Activated T-cell treated with anti-CD3 and anti-CD28 coated beads, Interleukin-2, amount 50 U/mL, for 4 hours (primary cell): ENCODE results near the gene LDLRAD3. TPM values are rescaled to one million over a fixed set of nuclear protein-coding genes. Genes with fewer than 3 reads are reported as not detected.

Source experiments
- ATAC-seq, 2 donors: fragments of 200-7000 bp; cut with Tn5 transposase; one replicate each; pipeline ENCODE4 v1.10.0; 2021
- DNase-seq: peaks from one replicate; pipeline ENCODE4 v3.0.0-alpha.2; 2020
- H3K27me3 Mint-ChIP-seq: one replicate; pipeline ENCODE4 v1.8.0; 2021; ENCODE audit warnings: low read depth, mixed read lengths
- H3K36me3 Mint-ChIP-seq: one replicate; pipeline ENCODE4 v1.8.0; 2022; ENCODE audit warnings: mixed read lengths; ENCODE audit not compliant: insufficient read depth
- H3K4me1 Mint-ChIP-seq: one replicate; pipeline ENCODE4 v1.8.0; 2021; ENCODE audit warnings: low read depth, mixed read lengths
- H3K4me3 Mint-ChIP-seq: one replicate; pipeline ENCODE4 v1.8.0; 2021; ENCODE audit warnings: mild to moderate bottlenecking, moderate library complexity, mixed read lengths
- H3K9me3 Mint-ChIP-seq: one replicate; pipeline ENCODE4 v1.8.0; 2021; ENCODE audit warnings: mixed read lengths
- total RNA-seq, 3 donors: library from RNA; stranded (reverse); gene quantifications; one replicate each; pipeline ENCODE4 v1.2.1, GENCODE V29; 2021

LDLRAD3 gene
- total RNA-seq, 3 donors from 2014 or later: 0.29 to 0.76 (median 0.71) TPM

- no peak for DNase-seq
- no peak for ATAC-seq
- H3K4me3 Mint-ChIP-seq: no peak overlapping the region
- H3K4me1 Mint-ChIP-seq: no peaks in the 10 kb centered on the region
- no peaks in the 10 kb centered on the region for H3K9me3 Mint-ChIP-seq
- no peaks in the 10 kb centered on the region for H3K36me3 Mint-ChIP-seq
- H3K27me3 Mint-ChIP-seq: peaks cover 42% of the 10 kb centered on the region
Observed at GRCh38 chr11:36094164-36094563, 150.3 kb downstream of the LDLRAD3 start.

GRCh38 chr11:36095716-36096115, 151.9 kb downstream of the LDLRAD3 start:
- no peaks in the 10 kb centered on the region for H3K4me1 Mint-ChIP-seq
- H3K9me3 Mint-ChIP-seq: no peaks in the 10 kb centered on the region
- no peak overlapping the region for H3K4me3 Mint-ChIP-seq
- H3K36me3 Mint-ChIP-seq: no peaks in the 10 kb centered on the region
- ATAC-seq (no peak), DNase-seq (no peak)
- H3K27me3 Mint-ChIP-seq: peaks cover 34% of the 10 kb centered on the region

- no peaks in the 10 kb centered on the region for H3K9me3 Mint-ChIP-seq
- H3K36me3 Mint-ChIP-seq: no peaks in the 10 kb centered on the region
- no peak overlapping the region for H3K4me3 Mint-ChIP-seq
- peaks cover 25% of the 10 kb centered on the region for H3K27me3 Mint-ChIP-seq
- no peaks in the 10 kb centered on the region for H3K4me1 Mint-ChIP-seq
- DNase-seq: no peak
- ATAC-seq: no peak
Observed at GRCh38 chr11:36097219-36097650, 153.4 kb downstream of the LDLRAD3 start.

- ATAC-seq (no peak), DNase-seq (no peak)
- Mint-ChIP-seq H3K9me3 (no peaks in the 10 kb centered on the region), H3K4me1 (no peaks in the 10 kb centered on the region), H3K27me3 (peaks cover 20% of the 10 kb centered on the region), H3K36me3 (no peaks in the 10 kb centered on the region), H3K4me3 (no peak overlapping the region)
Observed at GRCh38 chr11:36098087-36098486, 154.2 kb downstream of the LDLRAD3 start.

- no peaks in the 10 kb centered on the region for H3K4me1 Mint-ChIP-seq
- DNase-seq (no peak), ATAC-seq (no peak)
- H3K27me3 Mint-ChIP-seq: peaks cover 14% of the 10 kb centered on the region
- no peak overlapping the region for H3K4me3 Mint-ChIP-seq
- H3K9me3 Mint-ChIP-seq: no peaks in the 10 kb centered on the region
- H3K36me3 Mint-ChIP-seq: no peaks in the 10 kb centered on the region
Observed at GRCh38 chr11:36098853-36099375, 155.1 kb downstream of the LDLRAD3 start.

GRCh38 chr11:36101466-36101865, 157.6 kb downstream of the LDLRAD3 start:
- Mint-ChIP-seq H3K4me3 (no peak overlapping the region), H3K9me3 (no peaks in the 10 kb centered on the region), H3K36me3 (no peaks in the 10 kb centered on the region), H3K4me1 (no peaks in the 10 kb centered on the region), H3K27me3 (peaks cover 9% of the 10 kb centered on the region)
- no peak for ATAC-seq
- no peak for DNase-seq

GRCh38 chr11:36102868-36103267, 159.0 kb downstream of the LDLRAD3 start:
- Mint-ChIP-seq H3K4me3 (no peak overlapping the region), H3K9me3 (no peaks in the 10 kb centered on the region), H3K36me3 (no peaks in the 10 kb centered on the region), H3K27me3 (peaks cover 2% of the 10 kb centered on the region), H3K4me1 (no peaks in the 10 kb centered on the region)
- DNase-seq (no peak), ATAC-seq (no peak)

- DNase-seq: no peak
- Mint-ChIP-seq H3K4me1 (no peaks in the 10 kb centered on the region), H3K27me3 (peaks cover 5% of the 10 kb centered on the region), H3K9me3 (no peaks in the 10 kb centered on the region), H3K36me3 (no peaks in the 10 kb centered on the region), H3K4me3 (no peak overlapping the region)
- ATAC-seq: no peak
Observed at GRCh38 chr11:36103933-36104530, 160.2 kb downstream of the LDLRAD3 start.

- Mint-ChIP-seq H3K9me3 (no peaks in the 10 kb centered on the region), H3K27me3 (peaks cover 5% of the 10 kb centered on the region), H3K36me3 (no peaks in the 10 kb centered on the region), H3K4me3 (no peak overlapping the region), H3K4me1 (no peaks in the 10 kb centered on the region)
- ATAC-seq: no peak
- DNase-seq: no peak
Observed at GRCh38 chr11:36104660-36104992, 160.8 kb downstream of the LDLRAD3 start.

- H3K27me3 Mint-ChIP-seq: peaks cover 5% of the 10 kb centered on the region
- no peak for DNase-seq
- no peak overlapping the region for H3K4me3 Mint-ChIP-seq
- H3K4me1 Mint-ChIP-seq: no peaks in the 10 kb centered on the region
- H3K36me3 Mint-ChIP-seq: no peaks in the 10 kb centered on the region
- no peak for ATAC-seq
- H3K9me3 Mint-ChIP-seq: no peaks in the 10 kb centered on the region
Observed at GRCh38 chr11:36105743-36106581, 162.1 kb downstream of the LDLRAD3 start.

GRCh38 chr11:36107547-36107946, 163.7 kb downstream of the LDLRAD3 start:
- H3K4me1 Mint-ChIP-seq: no peaks in the 10 kb centered on the region
- no peak for DNase-seq
- H3K27me3 Mint-ChIP-seq: peaks cover 3% of the 10 kb centered on the region
- H3K4me3 Mint-ChIP-seq: no peak overlapping the region
- ATAC-seq: no peak
- H3K36me3 Mint-ChIP-seq: no peaks in the 10 kb centered on the region
- H3K9me3 Mint-ChIP-seq: peaks cover 2% of the 10 kb centered on the region

GRCh38 chr11:36108881-36109589, 165.2 kb downstream of the LDLRAD3 start:
- DNase-seq: no peak
- H3K4me3 Mint-ChIP-seq: no peak overlapping the region
- H3K36me3 Mint-ChIP-seq: no peaks in the 10 kb centered on the region
- H3K9me3 Mint-ChIP-seq: peaks cover 7% of the 10 kb centered on the region
- H3K4me1 Mint-ChIP-seq: no peaks in the 10 kb centered on the region
- H3K27me3 Mint-ChIP-seq: peaks cover 3% of the 10 kb centered on the region
- no peak for ATAC-seq

GRCh38 chr11:36109590-36109849, 165.7 kb downstream of the LDLRAD3 start:
- Mint-ChIP-seq H3K4me1 (no peaks in the 10 kb centered on the region), H3K9me3 (peaks cover 7% of the 10 kb centered on the region), H3K27me3 (peaks cover 3% of the 10 kb centered on the region), H3K4me3 (no peak overlapping the region), H3K36me3 (no peaks in the 10 kb centered on the region)
- ATAC-seq (no peak), DNase-seq (no peak)

GRCh38 chr11:36109850-36110606, 166.2 kb downstream of the LDLRAD3 start:
- DNase-seq: no peak
- H3K27me3 Mint-ChIP-seq: peaks cover 3% of the 10 kb centered on the region
- peaks cover 7% of the 10 kb centered on the region for H3K9me3 Mint-ChIP-seq
- ATAC-seq: no peak
- no peak overlapping the region for H3K4me3 Mint-ChIP-seq
- H3K4me1 Mint-ChIP-seq: no peaks in the 10 kb centered on the region
- H3K36me3 Mint-ChIP-seq: no peaks in the 10 kb centered on the region
